Measurements from ENCODE around the gene PLPP7.
"Not testable (repeated sequence)": the region's sequence is repeated elsewhere in the genome, so short reads cannot be mapped to it uniquely, and the experiment has no call there.

The PLPP7 gene

GRCh38 chr9:131289301-131290035, at the start of gene PLPP7:
TSS of gene PLPP7 (plus strand) at chr9:131289723. CDS start at chr9:131289998, 275 bp downstream.
- no peak for DNase-seq (ENCODE audit: low read depth)

GRCh38 chr9:131240047-131240921, 49.2 kb upstream of the PLPP7 start:
- no peak for DNase-seq (ENCODE audit: low read depth)

GRCh38 chr9:131244331-131244730, 45.2 kb upstream of the PLPP7 start:
- not testable (repeated sequence) for DNase-seq (ENCODE audit: low read depth)

GRCh38 chr9:131246618-131247017, 42.9 kb upstream of the PLPP7 start:
- no peak for DNase-seq (ENCODE audit: low read depth)

- no peak for DNase-seq (ENCODE audit: low read depth)
Measured at GRCh38 chr9:131252120-131252519, 37.4 kb upstream of the PLPP7 start.

- DNase-seq (ENCODE audit: low read depth): no peak
Measured at GRCh38 chr9:131253891-131254491, 35.5 kb upstream of the PLPP7 start.

GRCh38 chr9:131254626-131255025, 34.9 kb upstream of the PLPP7 start:
- DNase-seq (ENCODE audit: low read depth): no peak

GRCh38 chr9:131255676-131256197, 33.8 kb upstream of the PLPP7 start:
- no peak for DNase-seq (ENCODE audit: low read depth)

GRCh38 chr9:131257266-131258025, 32.1 kb upstream of the PLPP7 start:
- DNase-seq (ENCODE audit: low read depth): no peak

GRCh38 chr9:131258186-131258585, 31.3 kb upstream of the PLPP7 start:
- no peak for DNase-seq (ENCODE audit: low read depth)

GRCh38 chr9:131258698-131259431, 30.7 kb upstream of the PLPP7 start:
- no peak for DNase-seq (ENCODE audit: low read depth)

- DNase-seq (ENCODE audit: low read depth): no peak
Measured at GRCh38 chr9:131259432-131259898, 30.1 kb upstream of the PLPP7 start.

GRCh38 chr9:131259916-131260597, 29.5 kb upstream of the PLPP7 start:
- no peak for DNase-seq (ENCODE audit: low read depth)

- no peak for DNase-seq (ENCODE audit: low read depth)
Measured at GRCh38 chr9:131260751-131261452, 28.6 kb upstream of the PLPP7 start.

- no peak for DNase-seq (ENCODE audit: low read depth)
Measured at GRCh38 chr9:131262327-131263032, 27.0 kb upstream of the PLPP7 start.

- not testable (repeated sequence) for DNase-seq (ENCODE audit: low read depth)
Measured at GRCh38 chr9:131263033-131263343, 26.5 kb upstream of the PLPP7 start.

- DNase-seq (ENCODE audit: low read depth): no peak
Measured at GRCh38 chr9:131263701-131264100, 25.8 kb upstream of the PLPP7 start.

GRCh38 chr9:131264231-131264630, 25.3 kb upstream of the PLPP7 start:
- no peak for DNase-seq (ENCODE audit: low read depth)
